GM21717 (cell line): ENCODE data around the gene LRRC8D.
"Not testable (repeated sequence)": the region's sequence is repeated elsewhere in the genome, so short reads cannot be mapped to it uniquely, and the experiment has no call there.

ENCODE experiments used
- ATAC-seq: cut with Tn5 transposase; IDR thresholded peaks from one replicate; pipeline ENCODE4 v1.9.1; 2021; ENCODE audit warnings: mild to moderate bottlenecking, moderate library complexity; ENCODE audit not compliant: unreplicated experiment

The LRRC8D gene

DNA sequence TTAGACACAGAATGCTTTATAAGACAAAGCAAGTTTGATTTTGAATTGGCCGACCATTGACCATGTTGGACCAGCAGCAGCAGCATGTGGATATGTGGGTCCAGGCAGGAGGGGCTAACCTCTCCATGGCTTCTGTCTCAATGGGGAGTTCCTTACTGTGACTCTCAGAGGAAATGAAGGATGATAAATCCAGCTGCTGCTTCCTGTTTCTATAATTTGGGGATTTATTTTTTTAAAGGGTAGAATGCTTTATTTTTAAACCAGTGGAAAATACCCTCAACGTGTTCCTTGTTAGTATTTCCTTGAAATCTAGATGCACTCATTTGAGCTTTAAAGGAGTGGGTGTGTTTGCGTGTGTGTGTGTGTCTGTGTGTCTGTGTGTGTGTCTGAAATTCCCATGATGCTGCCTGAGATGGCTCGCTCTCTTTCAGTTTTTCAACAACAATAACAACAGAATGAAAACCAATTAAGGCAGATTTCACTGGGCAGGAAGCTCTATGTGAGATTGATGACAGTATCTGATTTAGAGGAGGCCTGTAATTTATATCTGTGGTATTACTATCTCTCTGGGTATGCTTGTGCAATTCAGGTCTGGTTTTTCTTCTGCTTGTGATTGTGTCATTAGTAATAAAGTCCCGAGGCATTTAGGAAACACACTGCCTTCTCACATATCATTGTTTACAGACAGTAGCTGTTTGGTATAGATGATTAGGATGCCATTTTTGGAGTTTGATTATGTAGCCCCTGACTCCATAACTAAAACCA lies 88.0 kb downstream of the LRRC8D start:
- ATAC-seq, result no peak

DNA sequence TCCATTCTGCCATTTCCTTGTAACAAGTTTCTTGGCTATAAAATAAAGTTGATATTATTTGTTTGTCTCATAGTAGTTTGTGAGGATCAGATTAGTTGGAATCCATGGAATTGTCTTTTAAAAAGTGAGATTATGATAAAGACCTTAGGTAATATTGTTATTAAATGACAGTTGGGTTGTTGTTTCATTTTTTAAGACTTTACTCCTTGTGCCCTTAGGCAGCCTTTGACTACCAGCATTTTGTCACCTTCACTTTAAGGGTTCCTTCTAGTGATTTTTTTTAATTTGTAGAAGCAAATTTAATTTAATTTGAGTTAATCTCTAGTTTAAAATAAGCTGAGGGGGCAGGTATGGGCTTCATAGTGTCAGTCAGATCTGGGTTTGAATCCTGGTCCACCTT lies 89.4 kb downstream of the LRRC8D start:
- no peak for ATAC-seq

DNA sequence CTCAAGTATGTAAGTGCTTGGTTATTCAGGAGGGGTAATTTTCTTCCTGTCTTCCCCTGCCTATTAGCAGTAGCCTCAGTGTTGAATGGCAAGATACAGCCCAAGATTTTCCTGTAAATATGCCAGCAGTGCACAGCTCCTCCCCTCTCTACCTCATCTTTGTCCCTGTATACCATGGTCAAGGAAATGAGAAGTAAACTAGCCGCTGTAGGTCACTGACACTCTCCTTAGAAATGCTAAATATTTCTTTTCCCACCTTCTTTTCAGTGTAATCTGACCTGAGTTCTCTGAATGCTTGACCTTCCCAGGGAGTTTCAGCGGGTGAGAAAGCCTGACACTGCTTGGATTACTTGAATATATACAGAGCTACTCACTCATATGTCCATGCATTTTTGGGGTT lies 89.9 kb downstream of the LRRC8D start:
- ATAC-seq, result no peak

DNA sequence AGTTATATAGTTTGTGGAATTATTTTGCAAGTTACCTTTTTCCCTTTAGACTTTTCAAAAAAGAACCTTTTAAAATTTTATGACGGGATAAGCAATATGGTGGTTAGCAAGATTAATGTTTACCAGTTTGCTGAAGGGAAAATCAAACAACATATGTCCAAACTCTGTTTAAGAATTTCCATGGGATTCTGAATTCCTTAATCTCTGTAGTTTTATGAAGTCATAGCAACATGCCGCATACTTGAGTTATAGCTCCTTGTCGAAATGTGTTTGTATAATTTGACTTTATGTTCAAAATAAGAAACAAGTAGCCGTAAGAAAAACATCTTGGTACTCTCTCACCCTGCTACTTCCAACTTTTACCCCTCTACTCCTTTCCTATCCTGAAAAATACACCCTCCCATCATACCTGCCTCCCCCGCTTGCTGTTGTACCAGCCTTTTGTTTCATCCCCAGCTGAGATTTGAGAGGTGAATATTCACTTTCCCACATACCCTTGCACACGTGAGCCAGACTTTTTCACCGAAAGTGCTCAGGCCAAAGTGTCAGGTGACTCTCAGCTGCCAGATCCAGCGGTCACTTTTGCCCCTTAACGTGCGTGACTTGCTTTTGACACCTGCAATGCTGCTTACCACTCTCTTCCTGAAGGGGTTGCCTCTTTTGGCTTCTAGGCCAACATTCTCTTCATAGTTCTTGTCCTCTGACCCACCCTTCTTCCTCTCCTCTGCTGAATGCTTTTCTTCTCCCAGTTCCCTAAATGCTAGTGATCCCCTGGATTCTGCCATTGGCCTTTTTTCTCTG lies 90.6 kb downstream of the LRRC8D start:
- ATAC-seq, result no peak

DNA sequence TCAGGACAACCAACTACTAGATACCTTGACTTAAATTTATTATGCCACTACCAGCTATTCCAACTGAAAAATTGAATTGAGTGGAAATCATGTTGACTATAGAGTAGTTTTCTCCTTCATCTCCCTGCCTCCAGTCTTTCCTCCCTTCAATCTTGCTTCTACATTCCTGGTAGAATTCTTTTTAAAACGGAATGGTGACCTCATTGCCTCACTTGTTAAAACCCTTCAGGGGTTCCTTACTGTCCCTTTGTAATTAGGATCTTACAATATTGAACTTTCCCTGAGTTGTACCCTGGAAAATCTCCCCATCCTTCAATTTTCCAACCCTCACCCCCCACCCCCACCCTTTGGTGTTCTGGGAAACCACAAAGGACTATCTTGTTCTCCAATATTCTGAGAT lies 91.2 kb downstream of the LRRC8D start:
- no peak for ATAC-seq

DNA sequence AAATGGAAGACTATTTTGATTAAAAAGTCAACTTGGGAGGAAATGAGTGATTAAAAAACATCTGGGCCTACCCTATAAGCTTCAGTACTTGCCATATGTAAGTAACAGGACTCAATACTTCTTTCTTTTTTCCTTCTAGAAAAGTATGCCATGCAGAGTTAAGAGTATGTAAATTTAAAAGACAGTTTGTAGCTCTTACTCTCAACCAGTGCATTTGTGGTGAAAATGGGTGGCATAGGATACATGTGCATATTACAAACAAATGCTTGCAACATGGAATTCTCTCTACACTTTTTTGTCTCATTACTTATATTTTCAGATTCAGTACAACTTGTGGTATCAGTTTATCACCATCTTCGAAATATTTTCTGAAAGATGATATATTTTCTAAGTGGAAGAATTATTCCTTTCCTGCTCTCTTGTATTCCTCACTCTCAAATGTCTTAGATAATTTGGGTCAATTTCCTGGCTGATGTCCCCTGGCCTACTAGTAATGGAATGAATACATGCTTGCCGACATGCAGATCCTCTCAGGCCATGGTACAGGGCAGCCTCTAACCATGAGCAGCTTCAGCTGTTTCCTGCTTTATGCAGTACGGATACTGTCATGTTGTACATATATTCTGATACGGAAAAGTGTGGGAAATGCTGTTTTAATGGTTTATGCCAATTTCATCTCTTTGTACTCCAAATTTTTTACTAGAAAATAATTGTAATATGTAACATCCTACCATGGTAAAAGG lies 92.7 kb downstream of the LRRC8D start:
- no peak for ATAC-seq

DNA sequence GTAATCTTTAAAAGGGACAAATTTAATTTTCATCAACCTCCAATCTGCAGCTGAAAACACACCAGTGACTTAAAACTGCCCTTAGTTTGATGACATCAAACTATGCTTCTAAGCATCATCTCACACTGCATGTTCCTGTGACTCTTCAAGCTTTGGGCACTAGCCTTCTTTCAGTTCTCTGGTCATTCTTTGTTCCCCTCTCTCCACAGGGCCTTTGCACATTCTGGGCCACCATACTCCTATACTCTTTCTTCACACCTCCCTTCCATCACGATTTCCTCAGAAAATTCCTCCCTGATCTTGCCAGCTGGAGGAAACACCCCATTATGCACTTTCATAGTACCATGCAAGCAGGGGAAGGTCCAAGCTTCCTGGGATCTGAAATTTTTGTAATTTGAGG lies 96.5 kb downstream of the LRRC8D start:
- no peak for ATAC-seq

DNA sequence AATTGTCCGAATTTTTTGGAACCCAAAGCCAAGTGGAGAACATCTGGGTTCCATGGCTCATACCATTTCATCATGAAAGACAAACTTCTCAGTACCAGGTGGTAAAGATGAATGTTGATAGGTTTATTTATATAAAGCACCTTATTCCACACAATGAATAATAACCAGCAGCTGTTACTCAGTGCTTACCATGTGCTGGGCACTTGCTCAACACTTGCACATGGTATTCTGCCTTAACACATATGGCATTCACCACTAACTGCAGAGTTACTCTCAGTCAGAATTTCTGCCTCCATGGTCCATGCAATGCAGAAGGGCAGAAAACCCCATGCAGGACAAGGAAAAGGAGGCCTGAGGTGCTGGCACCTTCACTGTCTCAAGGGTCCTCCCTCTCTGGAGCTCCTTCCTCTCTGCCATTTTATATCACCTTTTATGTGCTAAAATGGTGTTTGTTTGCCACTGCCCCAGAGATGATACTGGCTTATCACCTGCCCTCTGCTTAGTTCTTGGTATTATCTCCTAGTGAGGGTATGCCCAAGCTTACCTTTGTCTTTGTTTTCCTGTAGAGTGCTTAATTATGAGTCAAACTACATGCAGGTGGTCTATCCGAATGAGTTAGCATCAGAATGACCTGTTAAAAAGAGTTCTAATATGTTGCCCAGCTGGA lies 97.4 kb downstream of the LRRC8D start:
- ATAC-seq, result no peak

DNA sequence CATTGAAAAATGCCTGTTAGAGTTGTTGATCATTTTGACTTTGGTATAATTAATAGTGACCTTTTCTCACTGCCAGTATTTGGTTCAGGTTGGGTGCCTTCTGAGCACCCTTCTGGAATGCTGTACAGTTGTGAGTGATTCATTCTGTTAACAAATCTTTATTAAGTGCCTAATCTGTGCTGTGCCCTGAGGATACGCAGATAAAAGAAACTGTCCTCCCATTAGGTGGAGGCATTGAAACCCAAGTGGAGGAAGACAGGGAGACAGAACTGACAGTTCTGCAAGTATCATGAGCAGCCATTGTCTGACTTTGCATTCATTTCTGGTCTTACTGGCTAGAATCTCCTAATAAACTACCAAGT lies 97.9 kb downstream of the LRRC8D start:
- no peak for ATAC-seq

DNA sequence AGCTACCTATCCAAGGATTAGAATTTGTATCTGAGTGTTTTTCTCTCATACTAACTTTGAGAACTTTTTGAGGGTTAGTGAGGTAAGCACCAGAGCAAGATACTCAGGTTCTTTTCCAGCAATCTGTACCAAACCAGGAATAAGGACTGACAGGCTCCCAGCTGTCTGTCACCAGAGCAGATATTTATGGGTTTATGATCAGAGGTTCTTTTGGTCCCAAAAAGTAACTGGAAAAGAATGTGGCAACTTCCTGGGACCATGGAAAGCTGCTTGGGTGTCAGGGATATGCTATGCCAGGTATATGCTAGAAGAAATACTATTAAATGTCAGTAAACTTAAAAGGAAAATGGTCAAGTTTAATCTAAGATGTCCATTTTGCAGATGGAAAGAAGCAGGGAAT lies 98.3 kb downstream of the LRRC8D start:
- ATAC-seq, result no peak

DNA sequence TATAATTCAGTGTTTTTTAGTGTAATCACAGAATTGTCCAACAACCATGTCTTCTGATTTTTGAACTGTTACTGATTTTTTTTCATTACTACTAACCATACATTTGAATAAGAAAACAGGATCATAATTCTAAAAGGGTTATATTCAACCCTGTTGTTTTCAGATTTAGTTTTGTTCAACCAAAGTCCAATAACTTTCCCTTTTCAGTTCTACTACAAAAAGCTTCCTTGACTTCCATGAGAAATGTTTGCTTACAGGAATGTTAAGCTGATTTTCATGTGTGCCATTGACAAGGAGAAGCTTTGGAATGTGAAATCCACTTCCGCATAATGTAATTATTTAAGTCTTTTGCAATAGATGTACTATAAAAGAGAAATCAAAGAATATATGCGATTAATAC lies 102.1 kb downstream of the LRRC8D start:
- ATAC-seq, result no peak

DNA sequence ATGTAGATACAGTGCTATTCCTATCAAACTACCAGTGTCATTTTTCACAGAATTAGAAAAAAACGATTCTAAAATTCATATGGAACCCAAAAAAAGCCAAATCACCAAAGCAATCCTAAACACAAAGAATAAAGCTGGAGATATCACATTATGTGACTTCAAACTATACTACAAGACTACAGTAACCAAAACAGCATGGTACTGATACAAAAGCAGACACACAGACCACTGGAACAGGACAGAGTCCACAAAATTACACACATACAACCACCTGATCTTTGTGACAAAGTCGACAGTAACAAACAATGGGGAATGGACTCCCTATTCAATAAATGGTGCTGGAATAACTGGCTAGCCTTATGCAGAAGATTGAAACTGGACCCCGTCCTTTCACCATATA lies 102.7 kb downstream of the LRRC8D start:
- ATAC-seq, result no peak

DNA sequence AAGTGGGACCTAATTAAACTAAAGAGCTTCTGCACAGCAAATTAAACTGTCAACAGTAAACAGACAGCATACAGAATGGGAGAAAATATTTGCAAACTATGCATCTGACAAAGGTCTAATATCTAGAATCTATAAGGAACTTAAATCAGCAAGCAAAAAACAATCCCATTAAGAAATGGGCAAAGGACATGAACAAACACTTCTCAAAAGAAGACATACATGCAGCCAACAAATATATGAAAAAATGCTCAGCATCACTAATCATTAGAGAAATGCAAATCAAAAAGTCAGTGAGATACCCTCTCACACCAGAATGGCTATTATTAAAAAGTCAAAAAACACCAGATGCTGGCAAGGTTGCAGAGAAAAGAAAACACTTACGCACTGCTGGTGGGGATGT lies 103.2 kb downstream of the LRRC8D start:
- not testable (repeated sequence) for ATAC-seq

DNA sequence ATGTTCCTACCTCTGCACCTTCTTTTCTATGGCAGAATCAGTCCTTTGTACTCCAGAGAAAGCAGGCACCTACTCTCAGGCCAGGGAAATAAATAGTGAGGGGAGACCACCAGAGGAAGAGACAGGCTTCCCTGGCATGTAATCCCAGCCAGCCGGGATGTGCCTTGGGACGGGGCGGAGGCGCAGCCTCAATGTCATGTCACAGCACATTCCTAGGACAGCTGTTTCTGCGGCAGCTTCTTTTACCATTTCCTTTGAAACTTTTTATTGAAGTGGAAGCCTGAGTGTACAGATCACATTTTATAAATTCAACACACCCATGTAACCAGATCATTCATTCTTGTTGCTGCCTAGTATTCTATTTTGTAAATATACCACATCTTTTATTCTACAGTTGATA lies 106.2 kb downstream of the LRRC8D start:
- ATAC-seq, result no peak

DNA sequence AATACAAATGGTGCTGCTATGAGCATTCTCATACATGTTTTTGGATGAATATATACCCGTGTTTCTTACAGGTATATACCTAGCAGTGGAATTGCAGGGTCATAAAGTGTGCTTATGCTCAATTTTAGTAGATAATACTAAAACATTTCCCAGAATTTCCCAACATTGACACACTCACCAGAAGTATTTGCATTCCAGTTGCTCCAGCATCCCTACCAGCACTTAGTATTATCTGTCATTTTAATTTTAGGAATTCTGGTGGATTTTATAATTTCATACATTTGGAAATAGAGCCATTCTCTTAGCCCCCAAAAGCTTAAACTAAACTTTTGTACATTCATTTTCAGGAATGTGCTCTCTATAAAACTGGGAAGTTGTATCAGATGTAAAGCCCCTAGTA lies 106.6 kb downstream of the LRRC8D start:
- ATAC-seq, result no peak

DNA sequence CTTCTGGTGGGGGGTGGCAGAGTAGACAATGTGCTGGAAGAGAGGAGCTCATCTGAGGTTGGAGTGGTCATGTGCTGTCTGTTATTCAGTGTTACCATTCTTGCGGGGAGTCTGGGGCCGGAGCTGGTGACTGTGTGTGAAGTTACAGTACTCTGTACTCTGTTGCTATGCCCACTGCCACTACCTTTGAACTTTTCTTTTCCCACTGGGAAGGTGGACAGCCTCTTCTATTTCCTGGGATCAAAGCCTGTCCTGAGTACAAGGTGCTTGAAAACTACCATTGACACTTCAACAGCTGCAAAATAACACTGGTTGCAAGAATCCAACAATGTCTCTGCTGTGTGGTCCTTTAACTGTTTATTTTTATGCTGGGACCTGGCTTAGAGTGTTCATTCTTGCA lies 107.7 kb downstream of the LRRC8D start:
- no peak for ATAC-seq

DNA sequence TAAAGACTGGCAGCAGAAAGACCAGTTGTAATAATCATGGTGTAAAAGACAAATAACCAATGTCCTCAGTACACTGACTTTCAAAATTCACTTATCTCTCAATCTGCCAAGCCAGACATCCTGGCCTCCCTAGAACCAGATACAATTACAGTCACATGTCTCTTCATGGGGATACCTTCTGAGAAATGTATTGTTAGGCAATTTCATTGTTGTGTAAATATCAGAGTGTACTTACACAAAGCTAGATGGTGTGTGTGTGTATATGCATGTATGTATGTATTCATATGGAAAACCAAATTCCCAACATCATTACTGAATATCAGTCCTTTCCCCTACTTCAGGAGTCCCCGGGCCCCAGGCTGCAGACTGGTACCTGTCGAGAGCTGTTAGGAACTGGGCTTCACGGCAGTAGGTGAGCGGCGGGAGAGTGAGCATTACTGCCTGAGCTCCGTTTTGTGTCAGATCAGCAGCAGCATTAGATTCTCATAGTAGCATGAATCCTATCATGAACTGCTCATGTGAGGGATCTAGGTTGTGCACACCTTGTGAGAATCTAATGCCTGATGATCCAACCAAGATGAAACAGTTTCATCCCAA lies 108.7 kb downstream of the LRRC8D start:
- no peak for ATAC-seq

DNA sequence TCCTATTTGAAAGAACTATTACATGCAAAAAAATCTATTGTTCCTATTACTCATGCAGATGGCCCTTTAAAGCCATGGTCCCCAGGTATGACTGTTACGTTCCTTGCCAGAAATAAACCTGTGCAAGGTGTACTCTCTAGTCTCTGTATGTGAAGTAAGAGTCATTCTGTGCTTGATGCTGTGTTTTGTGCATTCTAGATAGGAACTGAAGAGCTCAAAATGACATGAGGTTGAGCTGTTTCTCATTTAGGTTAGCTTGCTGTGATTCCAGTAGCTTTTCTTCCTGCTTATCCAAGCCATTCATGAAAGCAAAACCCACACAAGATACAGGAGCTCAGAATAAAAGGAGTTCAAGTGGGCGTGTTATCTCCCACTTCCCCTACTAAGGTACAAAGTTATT lies 109.7 kb downstream of the LRRC8D start:
- ATAC-seq, result no peak

DNA sequence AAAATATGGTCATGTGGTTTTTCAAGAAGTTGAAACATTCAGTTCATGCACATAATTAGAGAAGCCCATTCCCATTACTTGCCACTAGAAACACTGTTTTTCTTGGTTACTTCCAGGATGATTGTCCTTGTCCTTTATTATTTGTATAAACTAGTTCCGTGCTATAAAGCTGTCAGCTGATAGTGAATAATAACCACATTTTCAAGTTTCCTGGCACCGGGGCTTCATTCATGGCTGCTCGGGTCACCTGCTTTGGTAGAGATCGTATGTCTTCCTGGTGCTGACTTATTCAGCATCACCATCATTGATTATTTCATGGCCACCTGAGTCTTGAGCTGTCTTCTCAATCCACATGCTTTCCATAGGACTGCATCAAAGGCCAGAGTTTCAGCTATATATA lies 111.1 kb downstream of the LRRC8D start:
- ATAC-seq, result no peak

DNA sequence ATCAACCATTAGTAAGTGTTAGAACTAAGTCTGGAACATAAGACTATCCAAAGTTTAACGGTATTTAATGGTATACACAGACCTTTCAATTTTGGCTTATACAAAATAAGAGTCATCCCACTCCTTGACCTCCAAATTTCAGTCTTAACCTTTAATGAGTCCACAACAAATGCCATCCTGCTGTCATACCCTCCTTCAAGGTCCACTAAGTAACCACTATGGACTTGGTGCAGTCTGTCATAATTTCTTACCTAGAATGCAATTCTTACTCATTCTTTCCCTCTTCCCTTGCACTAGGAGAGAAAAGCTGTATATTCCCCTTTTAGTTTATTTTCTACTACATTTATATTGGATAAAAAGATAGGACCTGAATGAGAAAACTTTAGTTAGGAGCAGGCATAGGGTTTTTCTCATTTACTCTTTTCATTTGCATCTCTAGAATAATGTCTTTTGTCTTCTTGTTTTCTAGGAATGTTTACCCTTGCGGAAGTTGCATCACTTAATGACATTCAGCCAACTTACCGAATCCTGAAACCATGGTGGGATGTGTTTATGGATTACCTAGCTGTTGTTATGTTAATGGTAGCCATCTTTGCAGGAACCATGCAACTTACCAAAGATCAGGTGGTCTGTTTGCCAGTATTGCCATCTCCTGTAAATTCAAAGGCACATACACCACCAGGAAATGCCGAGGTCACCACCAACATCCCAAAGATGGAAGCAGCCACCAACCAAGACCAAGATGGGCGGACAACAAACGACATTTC lies 111.9 kb downstream of the LRRC8D start:
- ATAC-seq, result no peak
